Upper lobe of left lung (tissue), 6 donors: ENCODE measurements around the gene MCUB. TPM values are rescaled to one million over a fixed set of nuclear protein-coding genes. Genes with fewer than 3 reads are reported as not detected.

Experiments
- ATAC-seq, 2 donors: fragments of 200-7000 bp; cut with Tn5 transposase; one replicate each; pipeline ENCODE4 v1.9.1; 2022; ENCODE audit warnings: mild to moderate bottlenecking in 2 of 2, moderate library complexity in 2 of 2; ENCODE audit not compliant: low FRiP score in 2 of 2
- DNase-seq, 2 donors: peaks; one replicate each; pipeline ENCODE4 v3.0.0-alpha.2; 2019 to 2020
- H3K27ac ChIP-seq, 4 donors: fragments of 200-600 bp; sonication (generic); one replicate each; pipeline ENCODE4 v1.5.1; 2016 to 2019
- H3K27me3 ChIP-seq, 4 donors: fragments of 200-600 bp; sonication (generic); one replicate each; pipeline ENCODE4 v1.5.1; 2017 to 2019
- H3K36me3 ChIP-seq, 4 donors: fragments of 200-600 bp; sonication (generic); one replicate each; pipeline ENCODE4 v1.5.1; 2016 to 2019
- H3K4me1 ChIP-seq, 4 donors: fragments of 200-600 bp; sonication (generic); one replicate each; pipeline ENCODE4 v1.5.1; 2018 to 2019
- H3K4me3 ChIP-seq, 4 donors: fragments of 200-600 bp; sonication (generic); one replicate each; pipeline ENCODE4 v1.5.1; 2017 to 2019; ENCODE audit warnings: mild to moderate bottlenecking in 2 of 4, moderate library complexity in 1 of 4
- H3K9me3 ChIP-seq, 4 donors: fragments of 200-600 bp; sonication (generic); one replicate each; pipeline ENCODE4 v1.5.1; 2018 to 2019
- EP300 ChIP-seq, 4 donors: sonication (generic); formaldehyde crosslinking; IDR thresholded peaks; one replicate each; pipeline ENCODE4 v1.5.1; 2017; ENCODE audit warnings: antibody characterized with exemption in 4 of 4, control low read depth in 2 of 4
- POLR2A ChIP-seq, 4 donors: fragments of 450-650 bp; IDR thresholded peaks; one replicate each; pipeline ENCODE4 v1.5.1; 2016 to 2017; ENCODE audit warnings: antibody characterized with exemption in 4 of 4, mild to moderate bottlenecking in 2 of 4
- POLR2AphosphoS5 ChIP-seq, 2 donors: sonication (generic); formaldehyde crosslinking; IDR thresholded peaks; one replicate each; pipeline ENCODE4 v1.5.1; 2017; ENCODE audit warnings: antibody characterized with exemption in 2 of 2
- WGBS, 2 donors: methylation state at CpG; one replicate each; pipeline ENCODE4 v1.1.5; 2017 to 2018; 5-methylcytosine and 5-hydroxymethylcytosine counted together
- total RNA-seq, 6 donors: library from RNA; depleted of rRNA in 4 of 6; stranded (reverse); fragments of >200 nt in 4 of 6; gene quantifications; one replicate each; pipeline versions ENCODE4 v1.1.0 to v1.2.1, GENCODE V29; 2016 to 2021
- TF ChIP-seq, protein P1 (sequence below), 6 experiments: fragments of 450-650 bp in 4 of 6; fragments of 200-600 bp in 2 of 6; sonication (generic) in 2 of 6; IDR thresholded peaks; one replicate each; pipeline ENCODE4 v1.5.1; 2016 to 2019; ENCODE audit warnings: antibody characterized with exemption in 6 of 6
- donor health status: DM: no; HTN: no; CAD: no; lungs with moderate emphysema.
- donor health status: DM: no; HTN: yes; CAD: no; lungs with severe emphysema.

MCUB gene
- total RNA-seq, 6 donors from 2014 or later, result 8.8 to 37.9 (median 19.4) TPM

GRCh38 chr4:109657854-109658418 is 97.9 kb downstream of the MCUB start:
- no peak for DNase-seq
- Histone ChIP-seq H3K27ac (no peak overlapping the region), H3K4me1 (no peaks in the 10 kb centered on the region), H3K9me3 (no peaks in the 10 kb centered on the region), H3K27me3 (no peaks in the 10 kb centered on the region), H3K36me3 (no peaks in the 10 kb centered on the region), H3K4me3 (no peak overlapping the region)
- WGBS, 2 donors, result 92 to 97% methylated on average over 9 of the region's 9 CpGs
- no peak for TF ChIP-seq POLR2A (IDR thresholded peaks at IDR 0.05)
- TF ChIP-seq, protein P1, sequence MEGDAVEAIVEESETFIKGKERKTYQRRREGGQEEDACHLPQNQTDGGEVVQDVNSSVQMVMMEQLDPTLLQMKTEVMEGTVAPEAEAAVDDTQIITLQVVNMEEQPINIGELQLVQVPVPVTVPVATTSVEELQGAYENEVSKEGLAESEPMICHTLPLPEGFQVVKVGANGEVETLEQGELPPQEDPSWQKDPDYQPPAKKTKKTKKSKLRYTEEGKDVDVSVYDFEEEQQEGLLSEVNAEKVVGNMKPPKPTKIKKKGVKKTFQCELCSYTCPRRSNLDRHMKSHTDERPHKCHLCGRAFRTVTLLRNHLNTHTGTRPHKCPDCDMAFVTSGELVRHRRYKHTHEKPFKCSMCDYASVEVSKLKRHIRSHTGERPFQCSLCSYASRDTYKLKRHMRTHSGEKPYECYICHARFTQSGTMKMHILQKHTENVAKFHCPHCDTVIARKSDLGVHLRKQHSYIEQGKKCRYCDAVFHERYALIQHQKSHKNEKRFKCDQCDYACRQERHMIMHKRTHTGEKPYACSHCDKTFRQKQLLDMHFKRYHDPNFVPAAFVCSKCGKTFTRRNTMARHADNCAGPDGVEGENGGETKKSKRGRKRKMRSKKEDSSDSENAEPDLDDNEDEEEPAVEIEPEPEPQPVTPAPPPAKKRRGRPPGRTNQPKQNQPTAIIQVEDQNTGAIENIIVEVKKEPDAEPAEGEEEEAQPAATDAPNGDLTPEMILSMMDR (IDR thresholded peaks at IDR 0.05), result no peak
- no peak for TF ChIP-seq EP300 (IDR thresholded peaks at IDR 0.05)
- TF ChIP-seq POLR2AphosphoS5 (IDR thresholded peaks at IDR 0.05), result no peak
- ATAC-seq, result no peak

DNA sequence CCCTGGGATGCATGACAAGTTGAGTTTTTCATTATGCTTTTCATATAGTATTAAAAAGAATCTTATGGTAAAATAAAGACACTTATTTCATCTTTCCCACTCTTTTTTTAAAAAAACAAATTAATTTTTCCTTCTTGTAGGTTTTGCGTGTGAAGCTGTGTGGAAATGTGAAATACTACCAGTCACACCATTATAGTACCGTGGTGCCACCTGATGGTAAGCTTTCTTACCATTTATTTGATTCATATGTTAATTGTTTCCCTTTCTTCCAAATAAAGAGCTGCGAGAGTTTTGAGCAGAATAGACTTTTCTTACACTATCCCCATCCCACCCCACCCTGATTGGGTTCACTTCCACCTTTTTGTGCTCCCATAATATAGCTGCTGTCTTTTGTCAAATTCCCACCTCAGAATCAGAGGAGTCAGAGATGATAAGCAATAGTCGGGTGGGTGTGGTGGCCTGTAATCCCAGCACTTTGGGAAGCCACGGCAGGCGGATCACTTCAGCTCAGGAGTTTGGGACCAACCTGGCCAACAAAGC is 98.9 kb downstream of the MCUB start:
- ATAC-seq (no peak), DNase-seq (no peak)
- Histone ChIP-seq H3K4me3 (no peak overlapping the region), H3K27ac (no peak overlapping the region), H3K4me1 (no peaks in the 10 kb centered on the region), H3K36me3 (no peaks in the 10 kb centered on the region), H3K9me3 (no peaks in the 10 kb centered on the region), H3K27me3 (no peaks in the 10 kb centered on the region)
- TF ChIP-seq EP300 (IDR thresholded peaks at IDR 0.05), result no peak
- TF ChIP-seq, protein P1 (IDR thresholded peaks at IDR 0.05), result no peak
- no peak for TF ChIP-seq POLR2AphosphoS5 (IDR thresholded peaks at IDR 0.05)
- no peak for TF ChIP-seq POLR2A (IDR thresholded peaks at IDR 0.05)
- 87 to 89% methylated on average over 6 of the region's 6 CpGs for WGBS, 2 donors

DNA sequence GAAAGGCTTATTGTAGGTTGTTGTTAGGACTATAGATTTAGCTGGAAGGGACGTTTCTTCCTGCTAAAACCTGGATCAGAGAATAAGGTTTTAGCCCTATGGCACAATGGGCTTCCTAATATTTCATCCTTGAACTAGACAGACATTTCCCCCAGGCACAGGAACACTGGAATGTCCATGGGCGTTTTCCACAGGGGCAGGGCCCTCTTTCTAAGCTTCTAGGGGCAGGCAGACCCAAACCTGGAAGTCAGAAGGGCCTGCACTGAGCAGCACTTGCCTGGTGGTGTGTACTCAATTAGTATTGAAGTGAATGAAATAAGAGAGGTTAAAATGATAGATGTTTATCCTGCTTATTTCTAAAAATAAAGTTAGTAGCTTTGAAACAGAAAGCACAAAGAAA is 102.1 kb downstream of the MCUB start:
- Histone ChIP-seq H3K36me3 (no peaks in the 10 kb centered on the region), H3K9me3 (no peaks in the 10 kb centered on the region), H3K27ac (no peak overlapping the region), H3K4me3 (no peak overlapping the region), H3K4me1 (no peaks in the 10 kb centered on the region), H3K27me3 (no peaks in the 10 kb centered on the region)
- no peak for DNase-seq
- 71 to 78% methylated on average over 2 of the region's 2 CpGs for WGBS, 2 donors
- no peak for ATAC-seq
- TF ChIP-seq POLR2A (IDR thresholded peaks at IDR 0.05) (no peak), POLR2AphosphoS5 (IDR thresholded peaks at IDR 0.05) (no peak), EP300 (IDR thresholded peaks at IDR 0.05) (no peak)
- TF ChIP-seq, protein P1 (IDR thresholded peaks at IDR 0.05), result no peak

DNA sequence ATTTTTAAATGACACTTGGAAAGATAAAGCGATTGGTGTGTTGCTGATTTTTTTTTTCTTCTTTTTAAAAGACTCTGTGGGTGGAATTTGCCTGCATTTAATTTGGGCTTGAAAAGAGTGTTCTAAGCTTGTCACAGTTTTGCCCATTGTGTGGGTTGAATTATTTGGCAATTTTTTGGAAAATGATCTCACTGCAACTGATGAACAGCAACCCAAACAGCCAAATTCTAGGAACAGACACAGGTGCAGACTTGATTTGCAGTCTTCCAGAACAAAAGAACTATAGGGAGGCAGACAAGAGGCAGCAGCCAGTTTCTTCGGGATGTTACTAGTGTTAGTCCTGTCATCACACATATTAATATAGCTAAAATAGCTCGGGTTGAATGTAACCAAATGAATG is 102.7 kb downstream of the MCUB start:
- H3K4me1 ChIP-seq, result no peaks in the 10 kb centered on the region
- no peaks in the 10 kb centered on the region for H3K27me3 ChIP-seq
- DNase-seq, result no peak
- no peaks in the 10 kb centered on the region for H3K36me3 ChIP-seq
- no peak for TF ChIP-seq EP300 (IDR thresholded peaks at IDR 0.05)
- TF ChIP-seq, protein P1 (IDR thresholded peaks at IDR 0.05), result no peak
- no peak for TF ChIP-seq POLR2A (IDR thresholded peaks at IDR 0.05)
- no peak for TF ChIP-seq POLR2AphosphoS5 (IDR thresholded peaks at IDR 0.05)
- H3K4me3 ChIP-seq, result no peak overlapping the region
- WGBS, 2 donors, result 82 to 88% methylated on average over 3 of the region's 3 CpGs
- H3K27ac ChIP-seq, result no peak overlapping the region
- H3K9me3 ChIP-seq, result no peaks in the 10 kb centered on the region
- ATAC-seq, result no peak
